ENCODE results near the gene OTX2. TPM values are rescaled to one million over a fixed set of nuclear protein-coding genes. Genes with fewer than 3 reads are reported as not detected.

OTX2 gene
- polyA plus RNA-seq, 3 donors: not detected

DNA sequence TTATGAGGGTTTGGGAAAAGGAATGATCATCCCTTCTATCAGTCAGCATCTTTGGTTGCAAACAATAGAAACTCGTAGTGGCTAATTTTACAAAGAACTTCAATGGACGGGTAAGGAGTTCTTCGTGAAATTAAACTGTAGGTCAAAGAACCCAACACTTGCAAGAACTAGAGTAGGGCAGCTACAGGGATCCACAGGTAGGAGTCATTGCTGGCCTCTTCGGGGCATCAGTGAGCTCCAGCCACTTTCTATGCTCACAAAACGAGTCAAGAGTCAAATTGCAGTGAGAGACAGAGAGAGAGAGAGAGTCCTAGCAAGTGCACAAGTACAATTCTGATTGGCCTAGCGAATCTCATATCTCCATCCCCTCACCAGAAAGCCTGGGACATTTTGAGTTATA is 29.9 kb upstream of the OTX2 start:
- Histone ChIP-seq H3K36me3 (replicated peaks in 1 of 2; ENCODE audit: control insufficient read depth in 1 of 2, insufficient read depth in 2 of 2, low read length in 2 of 2) (no peaks in the 10 kb centered on the region), H3K27me3 (ENCODE audit: control insufficient read depth in 2 of 2, insufficient read depth in 2 of 2, low read length in 2 of 2) (peaks cover 7 to 12% of the 10 kb centered on the region in 2 donors), H3K4me1 (ENCODE audit: control insufficient read depth in 1 of 2, insufficient read depth in 2 of 2, low read length in 2 of 2) (no peaks in the 10 kb centered on the region), H2AFZ (ENCODE audit: insufficient read depth, low read depth, low read length, poor library complexity, severe bottlenecking) (no peak overlapping the region), H3K79me2 (ENCODE audit: insufficient read depth, low read length) (no peaks in the 10 kb centered on the region), H3K9me3 (replicated peaks in 1 of 2; ENCODE audit: control insufficient read depth in 1 of 2, insufficient read depth in 1 of 2, low read length in 2 of 2) (no peaks in the 10 kb centered on the region), H4K20me1 (ENCODE audit: insufficient read depth, low read length) (no peaks in the 10 kb centered on the region), H3K4me2 (replicated peaks; ENCODE audit: extremely low read depth, low read length, poor library complexity, severe bottlenecking) (no peak overlapping the region), H3K9ac (ENCODE audit: insufficient read depth, low read length, poor library complexity, severe bottlenecking) (no peak overlapping the region), H3K27ac (ENCODE audit: low read depth in 1 of 2, low read length in 2 of 2) (no peak overlapping the region), H3K4me3 (replicated peaks in 1 of 3; ENCODE audit: low read depth in 2 of 3, low read length in 3 of 3) (no peak overlapping the region)
- peaks cover 2% of the 10 kb centered on the region for H3K4me1 Mint-ChIP-seq
- H3K27ac Mint-ChIP-seq: no peak overlapping the region
- WGBS (ENCODE audit: insufficient coverage): 78% methylated on average over 5 of the region's 6 CpGs
- DNase-seq: no peak
- peaks cover 0 to 10% (median 2%) of the 10 kb centered on the region in 7 donors for H3K9me3 Mint-ChIP-seq
- intact Hi-C loops (cut with micrococcal nuclease): no loop called here
- H3K36me3 Mint-ChIP-seq: no peaks in the 10 kb centered on the region
- TF ChIP-seq, protein P1, sequence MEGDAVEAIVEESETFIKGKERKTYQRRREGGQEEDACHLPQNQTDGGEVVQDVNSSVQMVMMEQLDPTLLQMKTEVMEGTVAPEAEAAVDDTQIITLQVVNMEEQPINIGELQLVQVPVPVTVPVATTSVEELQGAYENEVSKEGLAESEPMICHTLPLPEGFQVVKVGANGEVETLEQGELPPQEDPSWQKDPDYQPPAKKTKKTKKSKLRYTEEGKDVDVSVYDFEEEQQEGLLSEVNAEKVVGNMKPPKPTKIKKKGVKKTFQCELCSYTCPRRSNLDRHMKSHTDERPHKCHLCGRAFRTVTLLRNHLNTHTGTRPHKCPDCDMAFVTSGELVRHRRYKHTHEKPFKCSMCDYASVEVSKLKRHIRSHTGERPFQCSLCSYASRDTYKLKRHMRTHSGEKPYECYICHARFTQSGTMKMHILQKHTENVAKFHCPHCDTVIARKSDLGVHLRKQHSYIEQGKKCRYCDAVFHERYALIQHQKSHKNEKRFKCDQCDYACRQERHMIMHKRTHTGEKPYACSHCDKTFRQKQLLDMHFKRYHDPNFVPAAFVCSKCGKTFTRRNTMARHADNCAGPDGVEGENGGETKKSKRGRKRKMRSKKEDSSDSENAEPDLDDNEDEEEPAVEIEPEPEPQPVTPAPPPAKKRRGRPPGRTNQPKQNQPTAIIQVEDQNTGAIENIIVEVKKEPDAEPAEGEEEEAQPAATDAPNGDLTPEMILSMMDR (IDR thresholded peaks at IDR 0.05): no peak
- H3K4me3 Mint-ChIP-seq: no peak overlapping the region
- H3K27me3 Mint-ChIP-seq (ENCODE audit: low read depth in 3 of 3): peaks cover 5 to 23% (median 6%) of the 10 kb centered on the region in 3 donors

DNA sequence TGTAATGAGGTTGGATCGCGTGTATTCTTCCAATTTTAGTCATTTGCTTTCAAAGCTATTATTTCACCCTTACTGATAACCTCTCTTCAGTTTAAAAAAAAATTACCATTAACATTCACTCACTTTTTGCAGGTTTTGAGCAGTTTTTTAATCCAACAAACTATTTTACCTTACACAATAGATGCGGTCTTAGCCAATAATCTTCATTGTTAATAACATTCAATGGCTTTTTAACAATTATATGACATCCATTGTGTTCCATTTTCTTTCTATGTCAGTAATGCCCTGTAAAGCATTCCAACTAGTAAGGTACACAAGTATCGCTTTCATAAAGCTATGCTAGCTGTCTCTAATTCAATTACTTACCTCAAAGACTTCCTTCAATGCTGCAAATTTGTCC is 18.9 kb upstream of the OTX2 start:
- WGBS (ENCODE audit: insufficient coverage): 83% methylated on average over 1 of the region's 4 CpGs
- Mint-ChIP-seq H3K9me3 (peaks cover 0 to 6% (median 0%) of the 10 kb centered on the region in 7 donors), H3K27me3 (ENCODE audit: low read depth in 3 of 3) (peaks cover 3 to 10% (median 7%) of the 10 kb centered on the region in 3 donors), H3K4me1 (no peaks in the 10 kb centered on the region), H3K36me3 (no peaks in the 10 kb centered on the region), H3K27ac (no peak overlapping the region), H3K4me3 (no peak overlapping the region)
- Histone ChIP-seq H3K4me1 (ENCODE audit: control insufficient read depth in 1 of 2, insufficient read depth in 2 of 2, low read length in 2 of 2) (no peaks in the 10 kb centered on the region), H2AFZ (ENCODE audit: insufficient read depth, low read depth, low read length, poor library complexity, severe bottlenecking) (no peak overlapping the region), H3K27me3 (ENCODE audit: control insufficient read depth in 2 of 2, insufficient read depth in 2 of 2, low read length in 2 of 2) (no peaks in the 10 kb centered on the region), H3K27ac (ENCODE audit: low read depth in 1 of 2, low read length in 2 of 2) (no peak overlapping the region), H3K36me3 (replicated peaks in 1 of 2; ENCODE audit: control insufficient read depth in 1 of 2, insufficient read depth in 2 of 2, low read length in 2 of 2) (no peaks in the 10 kb centered on the region), H3K79me2 (ENCODE audit: insufficient read depth, low read length) (no peaks in the 10 kb centered on the region), H4K20me1 (ENCODE audit: insufficient read depth, low read length) (no peaks in the 10 kb centered on the region), H3K4me2 (replicated peaks; ENCODE audit: extremely low read depth, low read length, poor library complexity, severe bottlenecking) (no peak overlapping the region), H3K9ac (ENCODE audit: insufficient read depth, low read length, poor library complexity, severe bottlenecking) (no peak overlapping the region), H3K9me3 (replicated peaks in 1 of 2; ENCODE audit: control insufficient read depth in 1 of 2, insufficient read depth in 1 of 2, low read length in 2 of 2) (no peaks in the 10 kb centered on the region), H3K4me3 (replicated peaks in 1 of 3; ENCODE audit: low read depth in 2 of 3, low read length in 3 of 3) (no peak overlapping the region)
- TF ChIP-seq, protein P1 (IDR thresholded peaks at IDR 0.05): no peak
- intact Hi-C loops (cut with micrococcal nuclease): no loop called here
- DNase-seq: no peak

Data from CD14-positive monocyte (primary cell).